Muscle layer of duodenum (tissue), 2 donors: ENCODE measurements around the gene GNB3.

Source experiments
- H3K27ac ChIP-seq: one replicate; pipeline ENCODE4 v1.7.0; 2013; ENCODE audit warnings: mild to moderate bottlenecking, low read length
- H3K27me3 ChIP-seq: one replicate; pipeline ENCODE4 v1.7.0; 2013; ENCODE audit warnings: low read depth, mild to moderate bottlenecking, control low read depth, low read length
- H3K36me3 ChIP-seq, 2 donors: one replicate each; pipeline ENCODE4 v1.7.0; 2013; ENCODE audit warnings: low read length in 2 of 2, control low read depth in 1 of 2, mild to moderate bottlenecking in 1 of 2; ENCODE audit not compliant: insufficient read depth in 2 of 2, control insufficient read depth in 1 of 2
- H3K4me1 ChIP-seq, 2 donors: one replicate each; pipeline ENCODE4 v1.7.0; 2013; ENCODE audit warnings: low read length in 2 of 2, mild to moderate bottlenecking in 2 of 2, control low read depth in 1 of 2, moderate library complexity in 1 of 2; ENCODE audit not compliant: insufficient read depth in 2 of 2, control insufficient read depth in 1 of 2
- H3K4me3 ChIP-seq, 2 donors: one replicate each; pipeline ENCODE4 v1.7.0; 2013; ENCODE audit warnings: low read length in 2 of 2, low read depth in 1 of 2, mild to moderate bottlenecking in 1 of 2
- H3K9me3 ChIP-seq, 2 donors: one replicate each; pipeline ENCODE4 v1.7.0; 2013; ENCODE audit warnings: low read length in 2 of 2, control low read depth in 1 of 2, mild to moderate bottlenecking in 1 of 2; ENCODE audit not compliant: control insufficient read depth in 1 of 2
- donor health status: healthy.

GNB3 gene

DNA sequence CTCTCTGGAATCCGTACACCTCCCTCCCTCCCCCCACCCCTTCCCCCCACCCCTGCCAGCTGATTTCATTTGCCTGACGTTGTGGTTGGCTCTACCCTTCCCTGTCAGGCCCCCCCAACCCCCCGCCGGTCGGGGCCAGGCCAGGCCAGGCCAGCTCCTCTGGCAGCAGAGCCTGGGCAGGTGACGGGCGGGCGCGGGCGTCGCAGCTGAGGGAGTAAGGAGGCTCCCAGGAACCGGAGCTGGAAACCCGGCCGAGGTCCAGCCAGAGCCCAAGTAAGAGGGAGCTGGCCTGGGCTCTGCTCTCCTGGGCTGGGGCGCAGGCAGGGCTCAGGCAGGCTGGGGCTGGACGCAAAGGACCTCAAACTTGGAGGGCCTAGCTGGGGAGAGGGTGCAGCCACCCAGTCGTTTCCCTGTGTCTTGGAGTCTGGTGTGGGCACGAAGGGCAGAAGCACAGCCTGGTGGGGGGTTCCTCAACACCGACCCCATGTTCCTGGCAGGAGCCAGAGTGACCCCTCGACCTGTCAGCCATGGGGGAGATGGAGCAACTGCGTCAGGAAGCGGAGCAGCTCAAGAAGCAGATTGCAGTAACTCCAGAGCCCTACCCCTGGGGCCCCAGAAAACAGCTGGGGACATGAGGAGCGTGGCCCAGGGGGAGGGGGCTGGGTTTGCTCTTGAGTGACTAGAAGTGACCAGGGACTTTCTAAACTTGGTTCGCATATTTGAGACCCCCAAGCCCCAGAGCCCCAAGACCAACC is at the start of gene GNB3:
GNB3 (plus strand) TSS at position 165 of the 755 bp plus-strand sequence; CDS start at position 528, 363 bp downstream.
- Histone ChIP-seq H3K27me3 (no peaks in the 10 kb centered on the region), H3K27ac (no peak within 1 kb of the TSS), H3K9me3 (no peaks in the 10 kb centered on the region), H3K4me3 (no peak within 1 kb of the TSS), H3K36me3 (peaks cover 2 to 53% of the 10 kb centered on the region in 2 donors), H3K4me1 (peaks cover 0 to 3% of the 10 kb centered on the region in 2 donors)

DNA sequence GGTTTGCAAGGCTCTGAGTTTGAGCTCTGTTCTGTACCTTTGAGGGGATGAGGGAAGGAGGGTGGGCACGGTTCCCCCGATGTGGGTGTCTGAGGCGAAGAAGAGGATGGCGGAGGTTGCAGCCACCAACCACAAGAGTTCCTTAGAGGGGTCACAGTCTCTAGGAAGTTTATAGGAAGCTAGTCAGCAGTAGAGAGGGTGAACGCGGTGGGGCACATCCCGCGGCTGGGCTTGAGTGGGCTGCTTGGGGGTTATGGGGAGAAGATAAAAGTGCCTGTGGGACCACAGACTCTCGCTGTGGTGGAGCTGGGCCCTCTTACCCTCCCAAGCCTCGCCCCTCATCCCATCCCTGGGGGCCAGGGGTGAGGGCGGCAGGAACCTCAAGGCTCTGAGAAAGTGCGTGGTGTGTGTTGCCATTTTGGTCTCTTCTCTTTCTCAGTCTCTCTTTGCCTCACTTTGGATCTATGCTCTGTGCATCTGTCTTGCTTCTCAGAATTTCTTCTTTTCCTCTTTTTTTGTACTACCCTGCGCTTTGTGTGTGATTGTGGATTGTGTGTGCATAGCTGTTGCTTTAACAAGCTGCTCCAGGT is 48.7 kb upstream of the GNB3 start:
- no peaks in the 10 kb centered on the region for H3K27me3 ChIP-seq
- no peaks in the 10 kb centered on the region for H3K36me3 ChIP-seq
- H3K4me1 ChIP-seq: peaks cover 0 to 10% of the 10 kb centered on the region in 2 donors
- no peaks in the 10 kb centered on the region for H3K9me3 ChIP-seq
- peak overlapping the region in 1 of 2 donors; percentile 40 for H3K4me3 ChIP-seq
- H3K27ac ChIP-seq: no peak overlapping the region

DNA sequence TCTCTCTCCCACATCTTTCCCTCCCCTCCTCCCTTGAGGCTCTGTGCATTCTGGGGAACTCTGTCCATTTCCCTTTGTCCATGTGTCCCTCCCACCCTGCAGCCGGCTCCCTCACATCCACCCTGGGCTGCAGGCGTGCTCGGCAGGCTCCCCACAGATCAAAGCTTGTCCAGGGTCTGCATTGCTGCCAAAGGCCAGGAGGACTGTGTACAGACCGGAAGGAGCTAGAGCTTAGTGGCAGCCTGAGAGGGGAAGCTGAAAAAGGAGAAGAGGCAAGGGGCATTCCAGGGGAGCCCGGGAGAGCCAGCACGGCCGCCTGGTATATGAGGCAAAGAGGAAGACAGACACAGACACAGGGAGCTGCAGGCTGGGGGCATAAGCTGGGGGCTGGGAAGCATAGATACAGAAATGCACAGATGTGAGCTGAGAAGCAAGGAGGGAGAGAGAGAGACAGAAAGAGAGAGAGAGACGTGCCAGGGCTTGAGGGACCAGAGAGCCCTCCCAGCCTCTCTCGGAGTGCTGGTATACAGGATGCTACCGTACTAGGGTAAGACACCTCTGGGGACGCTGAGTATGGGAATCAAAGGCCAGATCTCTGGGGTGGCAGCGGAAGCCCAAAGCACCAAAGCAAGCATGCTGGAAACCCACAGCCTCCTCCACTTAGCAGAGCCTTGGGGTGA is 48.1 kb upstream of the GNB3 start:
- Histone ChIP-seq H3K36me3 (no peaks in the 10 kb centered on the region), H3K9me3 (no peaks in the 10 kb centered on the region), H3K27ac (no peak overlapping the region), H3K27me3 (no peaks in the 10 kb centered on the region), H3K4me1 (peaks cover 0 to 10% of the 10 kb centered on the region in 2 donors), H3K4me3 (peak overlapping the region; percentile 27 to 40)

DNA sequence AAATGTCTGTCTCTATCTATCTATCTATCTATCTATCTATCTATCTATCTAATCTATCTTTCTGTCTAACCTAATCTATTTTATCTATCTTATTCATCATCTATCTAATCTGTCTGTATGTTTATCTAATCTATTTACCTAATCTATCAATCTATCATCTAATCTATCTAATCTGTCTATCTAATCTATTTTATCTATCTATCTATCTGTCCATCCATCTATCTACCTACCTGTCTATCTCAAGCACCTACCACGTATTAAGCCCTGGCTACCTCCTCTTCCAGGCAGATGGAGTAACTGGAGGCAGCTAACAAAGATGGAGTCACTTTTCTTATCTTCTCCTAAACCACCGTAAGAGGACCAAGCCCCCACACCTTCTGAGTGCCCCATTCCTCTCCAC is 45.6 kb upstream of the GNB3 start:
- Histone ChIP-seq H3K36me3 (no peaks in the 10 kb centered on the region), H3K4me1 (peaks cover 0 to 10% of the 10 kb centered on the region in 2 donors), H3K27ac (no peak overlapping the region), H3K4me3 (no peak overlapping the region), H3K27me3 (no peaks in the 10 kb centered on the region), H3K9me3 (no peaks in the 10 kb centered on the region)

DNA sequence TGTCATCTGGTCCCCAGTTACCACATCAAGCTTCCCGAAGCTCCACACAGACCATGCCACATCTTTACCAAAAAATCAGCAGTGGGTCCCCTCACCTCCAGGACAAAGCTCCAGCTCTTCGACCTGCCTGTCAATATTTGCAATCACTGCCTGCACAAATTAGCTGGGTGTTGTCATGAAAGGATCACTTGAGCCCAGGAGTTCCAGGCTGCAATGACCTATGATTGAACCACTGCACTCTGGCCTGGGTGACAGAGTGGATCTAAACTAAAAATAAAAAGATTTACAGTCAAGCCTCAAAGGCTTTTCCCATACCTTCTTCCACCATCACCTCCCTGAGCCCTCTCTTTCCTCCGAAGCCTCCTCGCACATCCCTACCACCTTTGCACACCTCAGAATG is 44.1 kb upstream of the GNB3 start:
- Histone ChIP-seq H3K27me3 (no peaks in the 10 kb centered on the region), H3K27ac (no peak overlapping the region), H3K4me1 (peaks cover 0 to 10% of the 10 kb centered on the region in 2 donors), H3K4me3 (no peak overlapping the region), H3K9me3 (no peaks in the 10 kb centered on the region), H3K36me3 (no peaks in the 10 kb centered on the region)

DNA sequence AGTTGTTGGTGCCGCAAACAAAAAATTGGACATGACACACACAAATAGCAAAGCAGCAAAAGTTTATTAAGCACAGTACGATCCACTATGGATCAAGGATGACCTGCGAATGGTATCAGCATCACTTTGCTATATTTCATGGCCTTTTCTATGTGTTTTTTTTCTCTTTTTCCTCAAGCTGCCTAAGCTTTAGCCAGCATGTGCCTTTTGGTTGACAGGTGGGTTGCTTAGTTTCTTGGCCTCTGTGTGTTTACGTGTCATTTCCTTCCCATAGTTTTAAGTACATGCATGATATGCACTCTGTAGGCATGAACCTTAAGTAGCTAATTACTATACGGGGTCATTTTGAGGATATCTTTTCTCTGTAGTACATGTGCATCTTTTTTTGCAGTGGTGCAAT is 41.6 kb upstream of the GNB3 start:
- Histone ChIP-seq H3K36me3 (no peaks in the 10 kb centered on the region), H3K27ac (no peak overlapping the region), H3K9me3 (no peaks in the 10 kb centered on the region), H3K4me3 (no peak overlapping the region), H3K27me3 (no peaks in the 10 kb centered on the region), H3K4me1 (no peaks in the 10 kb centered on the region)

DNA sequence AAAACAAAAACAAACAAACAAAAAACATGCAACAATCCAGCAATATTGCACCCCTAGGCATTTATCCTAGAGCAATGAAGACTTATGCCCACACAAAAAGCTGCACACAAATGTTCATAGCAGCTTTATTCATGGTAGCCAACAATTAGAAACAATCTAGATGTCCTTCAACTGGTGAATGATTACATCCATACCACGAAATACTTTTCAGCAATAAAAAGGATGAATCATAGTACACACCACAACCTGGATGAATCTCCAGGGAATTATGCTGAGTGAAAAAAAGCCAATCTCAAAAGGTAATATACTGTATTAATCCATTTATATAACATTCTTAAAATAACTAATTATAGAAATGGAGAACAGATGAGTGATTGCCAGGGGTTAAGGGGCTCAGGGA is 33.6 kb upstream of the GNB3 start:
- Histone ChIP-seq H3K36me3 (no peaks in the 10 kb centered on the region), H3K4me1 (no peaks in the 10 kb centered on the region), H3K4me3 (no peak overlapping the region), H3K27ac (no peak overlapping the region), H3K27me3 (no peaks in the 10 kb centered on the region), H3K9me3 (no peaks in the 10 kb centered on the region)

DNA sequence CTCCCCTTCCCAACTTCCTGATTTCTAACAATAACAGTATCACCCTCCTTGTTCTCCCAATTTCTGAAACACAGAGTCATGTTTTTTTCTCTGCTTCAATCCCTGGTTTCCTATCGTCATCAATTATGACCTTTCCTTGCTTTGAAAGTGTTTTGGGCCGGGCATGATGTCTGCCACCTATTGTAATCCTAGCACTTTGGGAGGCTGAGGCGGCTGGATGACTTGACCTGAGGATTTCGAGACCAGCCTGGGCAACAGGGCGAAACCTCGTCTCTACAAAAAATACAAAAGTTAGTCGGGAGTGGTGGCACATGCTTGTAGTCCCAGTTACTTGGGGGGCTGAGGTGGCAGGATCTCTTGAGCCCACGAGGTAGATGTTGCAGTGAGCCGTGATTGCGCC is 31.7 kb upstream of the GNB3 start:
- Histone ChIP-seq H3K27me3 (no peaks in the 10 kb centered on the region), H3K4me3 (no peak overlapping the region), H3K9me3 (no peaks in the 10 kb centered on the region), H3K27ac (no peak overlapping the region), H3K4me1 (no peaks in the 10 kb centered on the region), H3K36me3 (no peaks in the 10 kb centered on the region)

DNA sequence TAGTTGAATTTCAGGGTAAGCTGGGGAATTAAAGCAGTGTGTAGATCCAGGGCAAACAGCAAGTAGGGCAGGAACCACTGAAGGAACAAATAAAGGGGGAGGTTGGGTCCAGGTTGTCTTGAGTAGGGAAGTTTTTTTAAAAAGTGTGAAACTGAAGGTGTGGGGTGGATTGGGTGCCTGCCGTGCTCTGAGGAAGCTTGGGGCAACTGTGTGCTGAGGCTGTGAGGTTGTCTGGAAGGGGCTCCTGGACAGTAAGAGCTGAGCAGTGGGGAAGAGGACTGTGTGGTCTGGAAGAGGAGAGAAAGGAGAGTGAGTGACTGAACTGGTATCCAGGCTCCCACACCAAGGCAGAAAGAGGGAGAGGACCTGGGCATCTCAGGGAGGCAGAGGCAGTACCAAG is 30.0 kb upstream of the GNB3 start:
- Histone ChIP-seq H3K27me3 (no peaks in the 10 kb centered on the region), H3K4me3 (no peak overlapping the region), H3K4me1 (no peaks in the 10 kb centered on the region), H3K27ac (no peak overlapping the region), H3K9me3 (no peaks in the 10 kb centered on the region), H3K36me3 (no peaks in the 10 kb centered on the region)

DNA sequence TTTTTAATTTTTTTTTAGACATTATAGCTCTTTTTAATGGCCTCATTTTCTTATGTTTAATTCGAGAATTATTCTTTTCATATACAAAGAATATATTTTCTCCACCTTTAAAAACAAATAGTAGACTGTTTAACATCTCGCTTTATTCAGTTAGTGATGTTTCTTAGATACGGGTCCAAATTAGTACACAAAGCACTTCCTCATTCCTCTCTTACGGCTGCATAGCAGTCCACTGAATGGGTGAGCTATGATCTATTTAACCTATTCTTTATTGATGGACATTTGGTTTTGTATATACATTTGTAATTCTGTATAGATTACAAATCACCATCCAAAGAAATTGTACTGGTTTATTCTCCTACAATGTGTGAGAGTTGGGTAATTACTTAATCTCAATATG is 27.4 kb upstream of the GNB3 start:
- Histone ChIP-seq H3K27me3 (no peaks in the 10 kb centered on the region), H3K27ac (no peak overlapping the region), H3K4me3 (no peak overlapping the region), H3K4me1 (no peaks in the 10 kb centered on the region), H3K36me3 (no peaks in the 10 kb centered on the region), H3K9me3 (no peaks in the 10 kb centered on the region)

DNA sequence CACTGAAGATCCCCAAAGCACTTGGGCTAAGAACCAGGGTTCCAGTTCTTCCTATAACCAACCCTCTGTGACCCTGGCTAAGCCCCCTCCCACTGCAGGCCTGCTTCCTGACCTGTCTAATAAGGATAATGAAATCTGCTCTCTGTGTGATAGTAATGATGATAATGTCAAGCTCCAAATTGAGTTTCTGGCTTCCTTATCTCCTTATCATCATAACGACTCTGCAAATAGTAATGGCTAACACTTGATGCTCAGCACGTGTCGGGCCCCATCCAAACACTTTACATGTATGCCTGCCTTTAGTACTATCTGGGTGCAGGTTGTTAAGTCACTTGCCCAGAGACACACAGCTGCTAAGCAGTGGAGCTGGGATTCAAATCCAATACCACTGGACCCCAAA is 24.1 kb upstream of the GNB3 start:
- Histone ChIP-seq H3K4me1 (peaks cover 0 to 9% of the 10 kb centered on the region in 2 donors), H3K9me3 (no peaks in the 10 kb centered on the region), H3K36me3 (no peaks in the 10 kb centered on the region), H3K27me3 (no peaks in the 10 kb centered on the region), H3K4me3 (no peak overlapping the region), H3K27ac (no peak overlapping the region)
